Testis (tissue), 5 donors: Measurements from ENCODE around the gene RGS13. TPM values are rescaled to one million over a fixed set of nuclear protein-coding genes. Genes with fewer than 3 reads are reported as not detected.

Experiments used
- DNase-seq: peaks from one replicate; pipeline ENCODE4 v3.0.0-alpha.2; 2019
- H3K27ac ChIP-seq, 2 donors: fragments of 200-600 bp; sonication (generic); one replicate each; pipeline ENCODE4 v1.5.1; 2019
- H3K27me3 ChIP-seq: fragments of 200-600 bp; sonication (generic); one replicate; pipeline ENCODE4 v1.5.1; 2019
- H3K36me3 ChIP-seq: fragments of 200-600 bp; sonication (generic); one replicate; pipeline ENCODE4 v1.5.1; 2017; ENCODE audit warnings: low read depth; ENCODE audit errors: missing control alignments
- H3K4me1 ChIP-seq: fragments of 200-600 bp; sonication (generic); one replicate; pipeline ENCODE4 v1.5.1; 2019
- H3K4me3 ChIP-seq, 2 donors: fragments of 200-600 bp; sonication (generic); one replicate each; pipeline ENCODE4 v1.5.1; 2017 to 2019
- H3K9me3 ChIP-seq: fragments of 200-600 bp; sonication (generic); one replicate; pipeline ENCODE4 v1.5.1; 2017
- CTCF ChIP-seq, 3 experiments: fragments of 450-650 bp in 2 of 3; fragments of 200-600 bp in 1 of 3; sonication (generic) in 1 of 3; IDR thresholded peaks; one replicate each; pipeline ENCODE4 v1.5.1; 2016 to 2019; ENCODE audit warnings: antibody characterized with exemption in 3 of 3, mild to moderate bottlenecking in 2 of 3, moderate library complexity in 1 of 3
- POLR2A ChIP-seq: fragments of 450-650 bp; IDR thresholded peaks from one replicate; pipeline ENCODE4 v1.6.1; 2017; ENCODE audit warnings: antibody characterized with exemption, mild to moderate bottlenecking, moderate library complexity
- WGBS, 2 donors: methylation state at CpG; one replicate each; pipeline ENCODE4 v1.1.5; 2018; 5-methylcytosine and 5-hydroxymethylcytosine counted together
- intact Hi-C: fragments of 100-400 bp; cut with DNase I; formaldehyde crosslinking; loops from one replicate; pipeline ENCODE4 v1.15.1; 2023; ENCODE audit warnings: low total_unique reads
- long read RNA-seq, 2 donors: transcript quantifications; one replicate each; lab custom pipeline, GENCODE V29; 2026
- polyA plus RNA-seq: library from polyadenylated mRNA; stranded (reverse); fragments of 350-450 nt; fragmentation: Illumina TruSeq; extraction: RNeasy Lipid Tissue Mini Kit (QIAGEN cat#74804); gene quantifications from one replicate; pipeline ENCODE4 v1.2.3, GENCODE V29; 2014; ENCODE audit warnings: low read depth, low replicate concordance; ENCODE audit not compliant: insufficient read depth
- total RNA-seq, 2 donors: library from RNA; depleted of rRNA; stranded (reverse); fragments of >200 nt; gene quantifications; one replicate each; pipeline ENCODE4 v1.2.3, GENCODE V29; 2016

Gene RGS13
- total RNA-seq = under 1 TPM in 1 of 2 donors, not detected in 1; 0.25 TPM
- polyA plus RNA-seq = not detected
- long read RNA-seq, donor 1 = 0 reads
- long read RNA-seq, donor 2 = 0 reads

DNA sequence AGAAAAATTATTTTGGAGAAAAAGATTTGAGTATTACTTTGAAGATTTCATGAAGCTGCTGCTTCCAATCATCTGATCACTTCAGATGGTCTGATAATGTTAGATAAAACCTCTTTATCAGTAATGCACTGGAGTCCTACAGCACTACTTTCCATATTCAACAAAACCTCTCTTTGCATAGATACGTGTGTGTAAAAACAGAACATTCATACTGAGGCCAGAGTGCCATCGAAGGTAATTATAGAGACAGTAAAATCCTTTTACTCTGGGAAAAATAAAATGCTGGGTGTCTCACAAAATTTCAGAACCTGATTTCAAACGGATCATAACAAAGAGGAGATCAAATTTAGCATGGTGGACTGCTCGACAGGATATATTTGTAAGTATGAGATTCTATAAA, at the start of gene RGS13:
Gene RGS13, plus strand, starts transcription at position 209 of the 400 bp plus-strand sequence. CDS start 8,188 bp downstream, outside the sequence.
- Histone ChIP-seq H3K27ac (no peak within 1 kb of the TSS), H3K36me3 (no peaks in the 10 kb centered on the region), H3K4me1 (no peaks in the 10 kb centered on the region), H3K27me3 (no peaks in the 10 kb centered on the region), H3K9me3 (no peaks in the 10 kb centered on the region), H3K4me3 (no peak within 1 kb of the TSS)
- DNase-seq = no peak
- no peak for TF ChIP-seq CTCF (IDR thresholded peaks at IDR 0.05)
- TF ChIP-seq POLR2A = no peak
- 75 to 77% methylated on average over 4 of the region's 4 CpGs for WGBS, 2 donors
- intact Hi-C loops = no loop called here

GRCh38 chr1:192587386-192588266, 48.3 kb upstream of the RGS13 start:
- TF ChIP-seq CTCF (IDR thresholded peaks at IDR 0.05) (no peak), POLR2A (no peak)
- Histone ChIP-seq H3K27me3 (no peaks in the 10 kb centered on the region), H3K36me3 (no peaks in the 10 kb centered on the region), H3K27ac (no peak overlapping the region), H3K4me1 (no peaks in the 10 kb centered on the region), H3K9me3 (no peaks in the 10 kb centered on the region), H3K4me3 (no peak overlapping the region)
- intact Hi-C loops = no loop called here
- DNase-seq = no peak
- whole genome bisulfite sequencing, 2 donors = 70 to 78% methylated on average over 5 of the region's 5 CpGs

DNA sequence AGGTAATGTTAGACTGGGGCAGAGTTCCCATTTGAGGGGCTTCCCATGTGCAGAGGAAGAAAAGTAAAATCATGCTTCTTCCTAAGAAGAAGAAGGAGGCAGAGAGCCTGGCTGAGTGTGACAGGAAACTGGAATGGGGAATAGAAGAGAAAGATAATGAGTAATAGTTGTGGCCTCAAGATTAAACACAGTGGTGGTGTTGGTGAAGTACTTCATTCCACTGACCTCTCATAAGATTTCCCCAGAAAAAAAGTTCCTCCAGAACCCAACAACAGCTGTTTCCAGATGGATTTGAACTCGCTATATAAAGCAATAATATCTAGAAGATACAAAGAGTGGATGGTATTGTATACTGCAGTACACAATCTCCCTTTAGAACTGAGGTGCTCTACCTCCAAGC, 47.4 kb upstream of the RGS13 start:
- no peak for TF ChIP-seq POLR2A
- TF ChIP-seq CTCF (IDR thresholded peaks at IDR 0.05) = no peak
- H3K9me3 ChIP-seq = no peaks in the 10 kb centered on the region
- H3K36me3 ChIP-seq = no peaks in the 10 kb centered on the region
- no peaks in the 10 kb centered on the region for H3K4me1 ChIP-seq
- H3K27me3 ChIP-seq = no peaks in the 10 kb centered on the region
- H3K4me3 ChIP-seq = no peak overlapping the region
- intact Hi-C loops = no loop called here
- DNase-seq = no peak
- H3K27ac ChIP-seq = no peak overlapping the region
- WGBS, 2 donors = 86 to 97% methylated on average over 1 of the region's 1 CpG

DNA sequence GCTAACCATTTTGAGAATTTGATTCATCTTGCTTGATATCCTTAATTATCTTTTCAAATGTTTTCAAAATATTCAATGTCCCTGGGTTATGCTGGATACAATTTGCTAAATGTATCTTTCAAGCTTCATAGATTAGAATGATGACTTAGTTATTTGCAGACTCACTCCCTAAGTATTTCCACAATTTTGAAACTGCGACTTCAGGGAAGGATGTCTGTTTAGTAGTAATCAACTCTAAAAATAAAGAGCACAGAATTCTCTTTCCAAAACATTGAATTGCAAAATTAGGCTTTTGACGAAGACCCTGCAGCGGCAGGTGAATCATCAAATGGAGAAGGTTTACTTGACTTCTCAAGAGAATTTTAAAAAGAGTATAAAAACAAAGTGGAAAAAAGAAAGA, 46.1 kb upstream of the RGS13 start:
- no peaks in the 10 kb centered on the region for H3K9me3 ChIP-seq
- intact Hi-C loops = no loop called here
- H3K4me3 ChIP-seq = no peak overlapping the region
- H3K4me1 ChIP-seq = no peaks in the 10 kb centered on the region
- no peak for TF ChIP-seq POLR2A
- no peak for TF ChIP-seq CTCF (IDR thresholded peaks at IDR 0.05)
- H3K27ac ChIP-seq = no peak overlapping the region
- DNase-seq = no peak
- WGBS, 2 donors = 64 to 77% methylated on average over 3 of the region's 3 CpGs
- H3K36me3 ChIP-seq = no peaks in the 10 kb centered on the region
- no peaks in the 10 kb centered on the region for H3K27me3 ChIP-seq
